Measurements from ENCODE around the gene AQP7. TPM values are rescaled to one million over a fixed set of nuclear protein-coding genes. Genes with fewer than 3 reads are reported as not detected.

Gene AQP7
- polyA plus RNA-seq, 1 of the 3 experiments (the other 2 are of a cell fraction) = 0.05 TPM

GRCh38 chr9:33354651-33355211 is 47.6 kb downstream of the AQP7 start:
- Histone ChIP-seq H3K4me3 (ENCODE audit: low read depth in 2 of 2, low read length in 1 of 2) (no peak overlapping the region), H3K4me2 (no peak overlapping the region), H3F3A (replicated peaks; ENCODE audit: insufficient read depth) (peaks cover 6% of the 10 kb centered on the region), H3K4me1 (ENCODE audit: control insufficient read depth in 1 of 2, insufficient read depth in 2 of 2, low read depth in 1 of 2, low read length in 1 of 2) (peaks cover 0 to 3% of the 10 kb centered on the region in 2 experiments; a peak in 1 of 4 replicates), H3K9me3 (no peaks in the 10 kb centered on the region), H3K79me2 (ENCODE audit: insufficient read depth) (no peaks in the 10 kb centered on the region), H2AFZ (ENCODE audit: low read depth) (no peak overlapping the region), H3K9me2 (no peaks in the 10 kb centered on the region), H3K27me3 (ENCODE audit: insufficient read depth) (no peaks in the 10 kb centered on the region), H4K20me1 (ENCODE audit: insufficient read depth) (no peaks in the 10 kb centered on the region), H3K27ac (ENCODE audit: low read depth in 2 of 2, low read length in 1 of 2) (no peak overlapping the region), H3K36me3 (replicated peaks in 1 of 2; ENCODE audit: control insufficient read depth in 1 of 2, insufficient read depth in 2 of 2, low read length in 1 of 2) (peaks cover 4 to 6% of the 10 kb centered on the region in 2 experiments), H3K9ac (no peak overlapping the region)
- POLR2A ChIA-PET = no interaction called here
- CTCF ChIA-PET = interaction anchor here (4.4 kb wide), 1 partner anchor 20 kb away, joined by 17 read pairs; no protein-coding TSS in a partner anchor
- DNase-seq = no peak
- TF ChIP-seq CHD2 (IDR thresholded peaks at IDR 0.05; ENCODE audit: low read length, partially characterized antibody) (no peak), TAF1 (IDR thresholded peaks at IDR 0.05; ENCODE audit: borderline replicate concordance, low read depth, low read length) (no peak), NFIC (IDR thresholded peaks at IDR 0.05; ENCODE audit: borderline replicate concordance) (no peak), RFX5 (IDR thresholded peaks at IDR 0.05; ENCODE audit: low read length) (no peak), IRF3 (IDR thresholded peaks at IDR 0.05; ENCODE audit: low read depth, low read length) (no peak), RXRA (IDR thresholded peaks at IDR 0.05; ENCODE audit: borderline replicate concordance, low read depth) (no peak), YY1 (IDR thresholded peaks at IDR 0.05; ENCODE audit: low read depth) (no peak), CTCF (IDR thresholded peaks at IDR 0.05) (no peak), SIN3A (IDR thresholded peaks at IDR 0.05; ENCODE audit: borderline replicate concordance, low read depth, low read length) (no peak)
- TF ChIP-seq, protein P1, sequence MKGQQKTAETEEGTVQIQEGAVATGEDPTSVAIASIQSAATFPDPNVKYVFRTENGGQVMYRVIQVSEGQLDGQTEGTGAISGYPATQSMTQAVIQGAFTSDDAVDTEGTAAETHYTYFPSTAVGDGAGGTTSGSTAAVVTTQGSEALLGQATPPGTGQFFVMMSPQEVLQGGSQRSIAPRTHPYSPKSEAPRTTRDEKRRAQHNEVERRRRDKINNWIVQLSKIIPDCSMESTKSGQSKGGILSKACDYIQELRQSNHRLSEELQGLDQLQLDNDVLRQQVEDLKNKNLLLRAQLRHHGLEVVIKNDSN (IDR thresholded peaks at IDR 0.05; ENCODE audit: borderline replicate concordance, low read depth) = no peak
- TF ChIP-seq, protein P2, sequence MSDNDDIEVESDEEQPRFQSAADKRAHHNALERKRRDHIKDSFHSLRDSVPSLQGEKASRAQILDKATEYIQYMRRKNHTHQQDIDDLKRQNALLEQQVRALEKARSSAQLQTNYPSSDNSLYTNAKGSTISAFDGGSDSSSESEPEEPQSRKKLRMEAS (IDR thresholded peaks at IDR 0.05; ENCODE audit: low read depth) = no peak
- TF ChIP-seq, protein P3, sequence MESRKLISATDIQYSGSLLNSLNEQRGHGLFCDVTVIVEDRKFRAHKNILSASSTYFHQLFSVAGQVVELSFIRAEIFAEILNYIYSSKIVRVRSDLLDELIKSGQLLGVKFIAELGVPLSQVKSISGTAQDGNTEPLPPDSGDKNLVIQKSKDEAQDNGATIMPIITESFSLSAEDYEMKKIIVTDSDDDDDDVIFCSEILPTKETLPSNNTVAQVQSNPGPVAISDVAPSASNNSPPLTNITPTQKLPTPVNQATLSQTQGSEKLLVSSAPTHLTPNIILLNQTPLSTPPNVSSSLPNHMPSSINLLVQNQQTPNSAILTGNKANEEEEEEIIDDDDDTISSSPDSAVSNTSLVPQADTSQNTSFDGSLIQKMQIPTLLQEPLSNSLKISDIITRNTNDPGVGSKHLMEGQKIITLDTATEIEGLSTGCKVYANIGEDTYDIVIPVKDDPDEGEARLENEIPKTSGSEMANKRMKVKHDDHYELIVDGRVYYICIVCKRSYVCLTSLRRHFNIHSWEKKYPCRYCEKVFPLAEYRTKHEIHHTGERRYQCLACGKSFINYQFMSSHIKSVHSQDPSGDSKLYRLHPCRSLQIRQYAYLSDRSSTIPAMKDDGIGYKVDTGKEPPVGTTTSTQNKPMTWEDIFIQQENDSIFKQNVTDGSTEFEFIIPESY (IDR thresholded peaks at IDR 0.05; ENCODE audit: borderline replicate concordance, low read depth) = no peak
- TF ChIP-seq, protein P4, sequence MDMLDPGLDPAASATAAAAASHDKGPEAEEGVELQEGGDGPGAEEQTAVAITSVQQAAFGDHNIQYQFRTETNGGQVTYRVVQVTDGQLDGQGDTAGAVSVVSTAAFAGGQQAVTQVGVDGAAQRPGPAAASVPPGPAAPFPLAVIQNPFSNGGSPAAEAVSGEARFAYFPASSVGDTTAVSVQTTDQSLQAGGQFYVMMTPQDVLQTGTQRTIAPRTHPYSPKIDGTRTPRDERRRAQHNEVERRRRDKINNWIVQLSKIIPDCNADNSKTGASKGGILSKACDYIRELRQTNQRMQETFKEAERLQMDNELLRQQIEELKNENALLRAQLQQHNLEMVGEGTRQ (IDR thresholded peaks at IDR 0.05; ENCODE audit: borderline replicate concordance, low read depth, low read length) = no peak
- 86% methylated on average over 5 of the region's 5 CpGs for WGBS (ENCODE audit: low lambda C conversion rate)

Data from SK-N-SH (cell line).